ENCODE measurements around the gene ATRX.
"Not testable (repeated sequence)": the region's sequence is repeated elsewhere in the genome, so short reads cannot be mapped to it uniquely, and the experiment has no call there.

DNA sequence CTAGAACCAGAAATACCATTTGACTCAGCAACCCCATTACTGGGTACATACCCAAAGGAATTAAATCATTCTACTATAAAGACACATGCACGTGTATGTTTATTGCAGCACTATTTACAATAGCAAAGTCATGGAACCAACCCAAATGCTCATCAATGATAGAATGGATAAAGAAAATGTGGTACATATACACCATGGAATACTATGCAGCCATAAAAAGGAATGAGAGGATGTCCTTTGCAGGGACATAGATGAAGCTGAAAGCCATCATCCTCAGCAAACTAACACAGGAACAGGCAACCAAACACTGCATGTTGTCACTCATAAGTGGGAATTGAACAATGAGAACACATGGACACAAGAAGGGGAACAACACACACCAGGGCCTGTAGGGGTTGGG lies 285.9 kb downstream of the ATRX start:
- TF ChIP-seq, protein P1, sequence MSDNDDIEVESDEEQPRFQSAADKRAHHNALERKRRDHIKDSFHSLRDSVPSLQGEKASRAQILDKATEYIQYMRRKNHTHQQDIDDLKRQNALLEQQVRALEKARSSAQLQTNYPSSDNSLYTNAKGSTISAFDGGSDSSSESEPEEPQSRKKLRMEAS (IDR thresholded peaks at IDR 0.05; ENCODE audit: insufficient read depth, insufficient read length) = not testable (repeated sequence)
- not testable (repeated sequence) for TF ChIP-seq CTCF (IDR thresholded peaks at IDR 0.05; ENCODE audit: extremely low read depth in 1 of 2, insufficient read depth in 1 of 2, low read depth in 1 of 2, low read length in 2 of 2); POLR2A (IDR thresholded peaks at IDR 0.05; ENCODE audit: low read depth, low read length); GATA2 (IDR thresholded peaks at IDR 0.05; ENCODE audit: insufficient read depth, insufficient read length, low read depth, low read length)
